Fibroblast of lung (primary cell): ENCODE results near the gene RABEPK. TPM values are rescaled to one million over a fixed set of nuclear protein-coding genes. Genes with fewer than 3 reads are reported as not detected.

ENCODE experiments used
- DNase-seq, 2 donors: peaks; one replicate each; pipeline versions ENCODE4 v3.0.0 to v3.0.0-alpha.2; 2010; ENCODE audit warnings: low read depth in 2 of 2
- H2AFZ ChIP-seq: 2 replicates; pipeline ENCODE4 v1.5.1; 2012; ENCODE audit warnings: low read length, control low read depth, inconsistent platforms
- H3K27ac ChIP-seq: 2 replicates; pipeline ENCODE4 v1.5.1; 2011; ENCODE audit warnings: low read length, control low read depth; ENCODE audit not compliant: insufficient read depth
- H3K27me3 ChIP-seq: 2 replicates; pipeline ENCODE4 v1.5.1; 2011; ENCODE audit warnings: mild to moderate bottlenecking, low read length; ENCODE audit not compliant: control insufficient read depth, insufficient read depth
- H3K36me3 ChIP-seq: 2 replicates; pipeline ENCODE4 v1.5.1; 2011; ENCODE audit warnings: low read length; ENCODE audit not compliant: control insufficient read depth, insufficient read depth
- H3K4me1 ChIP-seq: 2 replicates; pipeline ENCODE4 v1.5.1; 2011; ENCODE audit warnings: low read length; ENCODE audit not compliant: control insufficient read depth, insufficient read depth; ENCODE audit errors: extremely low read depth
- H3K4me2 ChIP-seq: 2 replicates; pipeline ENCODE4 v1.5.1; 2011; ENCODE audit warnings: low read length, control low read depth; ENCODE audit not compliant: insufficient read depth; ENCODE audit errors: extremely low read depth
- H3K4me3 ChIP-seq, 4 experiments: fragments of 200-600 bp in 1 of 4; sonication (generic) in 1 of 4; replicated peaks in 1 of 4; 2 replicates each; pipeline ENCODE4 v1.5.1; 2011 to 2016; ENCODE audit warnings: low read length in 4 of 4, low read depth in 3 of 4, mild to moderate bottlenecking in 3 of 4, control low read depth in 2 of 4, inconsistent platforms in 1 of 4, mixed read lengths in 1 of 4; ENCODE audit not compliant: insufficient read depth in 1 of 4; ENCODE audit errors: control extremely low read depth in 1 of 4
- H3K79me2 ChIP-seq: 2 replicates; pipeline ENCODE4 v1.5.1; 2012; ENCODE audit warnings: mild to moderate bottlenecking, low read length, inconsistent platforms; ENCODE audit not compliant: control insufficient read depth, insufficient read depth
- H3K9ac ChIP-seq: 2 replicates; pipeline ENCODE4 v1.5.1; 2011; ENCODE audit warnings: mild to moderate bottlenecking, low read length, control low read depth; ENCODE audit not compliant: insufficient read depth
- H3K9me3 ChIP-seq: 2 replicates; pipeline ENCODE4 v1.5.1; 2012; ENCODE audit warnings: low read depth, low read length; ENCODE audit not compliant: control insufficient read depth, insufficient read depth
- H4K20me1 ChIP-seq: 2 replicates; pipeline ENCODE4 v1.5.1; 2011; ENCODE audit warnings: low read length; ENCODE audit not compliant: control insufficient read depth, insufficient read depth; ENCODE audit errors: extremely low read depth
- EZH2 ChIP-seq: IDR thresholded peaks from 2 replicates; pipeline ENCODE4 v1.5.1; 2012; ENCODE audit warnings: low read length, control low read depth, mild to moderate bottlenecking; ENCODE audit errors: missing control alignments
- polyA plus RNA-seq, 2 donors: library from polyadenylated mRNA; depleted of rRNA in 1 of 2; stranded (reverse) in 1 of 2; unstranded in 1 of 2; fragments of >200 nt; gene quantifications; 2 replicates each; pipeline ENCODE4 v1.2.1, GENCODE V29; 2011 to 2012; ENCODE audit warnings: missing spikeins in 1 of 2
- total RNA-seq: library from RNA; depleted of rRNA; stranded (reverse); fragments of >200 nt; gene quantifications from 2 replicates; pipeline ENCODE4 v1.2.1, GENCODE V29; 2014
- TF ChIP-seq, protein P1 (sequence below), 2 donors: IDR thresholded peaks in 1 of 2; conservative IDR thresholded peaks in 1 of 2; 1 replicate in 1 of 2; 2 replicates in 1 of 2; pipeline ENCODE4 v1.5.1; 2011 to 2012; ENCODE audit warnings: low read length in 2 of 2, control low read depth in 1 of 2, inconsistent platforms in 1 of 2, low read depth in 1 of 2, mild to moderate bottlenecking in 1 of 2

Gene RABEPK
- total and polyA plus RNA-seq, 2 donors (not counting 1 experiment from before 2014, with no cell fraction given), result 29.8 to 37.3 TPM

- H3K4me3 ChIP-seq, result peak overlapping the region in 1 of 4 experiments; percentile 1
- no peak overlapping the region for H3K27ac ChIP-seq
- no peaks in the 10 kb centered on the region for H3K36me3 ChIP-seq
- no peaks in the 10 kb centered on the region for H4K20me1 ChIP-seq
- no peak overlapping the region for H2AFZ ChIP-seq
- no peak overlapping the region for H3K9ac ChIP-seq
- peak in 1 of 2 donors; percentile 84 for DNase-seq
- no peaks in the 10 kb centered on the region for H3K9me3 ChIP-seq
- peaks cover 57% of the 10 kb centered on the region for H3K79me2 ChIP-seq
- no peaks in the 10 kb centered on the region for H3K27me3 ChIP-seq
- TF ChIP-seq, protein P1, sequence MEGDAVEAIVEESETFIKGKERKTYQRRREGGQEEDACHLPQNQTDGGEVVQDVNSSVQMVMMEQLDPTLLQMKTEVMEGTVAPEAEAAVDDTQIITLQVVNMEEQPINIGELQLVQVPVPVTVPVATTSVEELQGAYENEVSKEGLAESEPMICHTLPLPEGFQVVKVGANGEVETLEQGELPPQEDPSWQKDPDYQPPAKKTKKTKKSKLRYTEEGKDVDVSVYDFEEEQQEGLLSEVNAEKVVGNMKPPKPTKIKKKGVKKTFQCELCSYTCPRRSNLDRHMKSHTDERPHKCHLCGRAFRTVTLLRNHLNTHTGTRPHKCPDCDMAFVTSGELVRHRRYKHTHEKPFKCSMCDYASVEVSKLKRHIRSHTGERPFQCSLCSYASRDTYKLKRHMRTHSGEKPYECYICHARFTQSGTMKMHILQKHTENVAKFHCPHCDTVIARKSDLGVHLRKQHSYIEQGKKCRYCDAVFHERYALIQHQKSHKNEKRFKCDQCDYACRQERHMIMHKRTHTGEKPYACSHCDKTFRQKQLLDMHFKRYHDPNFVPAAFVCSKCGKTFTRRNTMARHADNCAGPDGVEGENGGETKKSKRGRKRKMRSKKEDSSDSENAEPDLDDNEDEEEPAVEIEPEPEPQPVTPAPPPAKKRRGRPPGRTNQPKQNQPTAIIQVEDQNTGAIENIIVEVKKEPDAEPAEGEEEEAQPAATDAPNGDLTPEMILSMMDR (conservative IDR thresholded peaks at IDR 0.05 in 1 of 2, IDR thresholded peaks at IDR 0.05 in 1 of 2; ENCODE audit: low read depth in 1 of 2, low read length in 2 of 2), result no peak
- TF ChIP-seq EZH2, result no peak
- H3K4me2 ChIP-seq, result peak overlapping the region; percentile 67
- H3K4me1 ChIP-seq, result no peaks in the 10 kb centered on the region
Measured at GRCh38 chr9:125272697-125273096, 72.4 kb downstream of the RABEPK start.

DNA sequence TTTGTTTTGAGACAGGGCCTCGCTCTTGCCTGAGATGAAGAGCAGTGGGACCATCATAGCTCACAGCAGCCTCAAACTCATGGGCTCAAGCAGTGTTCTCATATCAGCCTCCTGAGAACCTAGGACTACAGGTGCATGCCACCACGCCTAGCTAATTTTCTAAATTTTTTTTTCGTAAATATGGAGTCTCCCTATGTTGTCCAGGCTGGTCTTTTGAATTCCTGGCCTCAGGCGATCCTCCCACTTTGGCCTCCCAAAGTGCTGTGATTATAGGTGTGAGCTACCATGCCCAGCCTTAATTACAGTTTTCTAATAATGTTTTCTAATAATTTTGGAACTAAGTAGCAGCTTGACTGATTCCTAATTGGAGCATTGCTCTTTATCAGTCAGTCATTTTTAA, 76.4 kb downstream of the RABEPK start:
- Histone ChIP-seq H3K9ac (no peak overlapping the region), H3K36me3 (peaks cover 2% of the 10 kb centered on the region), H2AFZ (no peak overlapping the region), H3K79me2 (peaks cover 58% of the 10 kb centered on the region), H3K4me2 (no peak overlapping the region), H4K20me1 (no peaks in the 10 kb centered on the region), H3K27ac (no peak overlapping the region), H3K4me1 (no peaks in the 10 kb centered on the region), H3K9me3 (no peaks in the 10 kb centered on the region), H3K4me3 (no peak overlapping the region), H3K27me3 (no peaks in the 10 kb centered on the region)
- TF ChIP-seq EZH2, result no peak
- TF ChIP-seq, protein P1 (conservative IDR thresholded peaks at IDR 0.05 in 1 of 2, IDR thresholded peaks at IDR 0.05 in 1 of 2; ENCODE audit: low read depth in 1 of 2, low read length in 2 of 2), result no peak
- no peak for DNase-seq

DNA sequence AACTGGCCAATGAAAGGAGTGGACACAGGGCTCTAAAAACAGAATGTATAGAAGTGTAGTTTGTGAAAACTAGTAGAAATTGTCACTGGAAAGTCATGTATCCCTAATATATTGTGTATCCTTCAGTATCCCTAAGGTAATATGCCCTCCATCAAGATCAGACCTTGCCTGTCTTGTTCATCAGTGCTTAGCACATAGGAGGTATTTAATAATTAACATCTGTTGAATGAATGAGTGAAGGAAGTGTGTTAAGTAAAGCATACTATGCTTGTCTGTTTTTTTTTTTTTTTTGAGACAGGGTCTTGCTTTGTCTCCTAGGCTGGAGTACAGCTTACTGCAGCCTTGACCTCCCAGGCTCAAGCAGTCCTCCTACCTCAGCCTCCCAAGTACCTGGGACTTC, 77.1 kb downstream of the RABEPK start:
- peaks cover 61% of the 10 kb centered on the region for H3K79me2 ChIP-seq
- H3K9me3 ChIP-seq, result no peaks in the 10 kb centered on the region
- no peak overlapping the region for H3K4me2 ChIP-seq
- TF ChIP-seq, protein P1 (conservative IDR thresholded peaks at IDR 0.05 in 1 of 2, IDR thresholded peaks at IDR 0.05 in 1 of 2; ENCODE audit: low read depth in 1 of 2, low read length in 2 of 2), result no peak
- TF ChIP-seq EZH2, result no peak
- H4K20me1 ChIP-seq, result no peaks in the 10 kb centered on the region
- no peaks in the 10 kb centered on the region for H3K27me3 ChIP-seq
- H3K4me1 ChIP-seq, result no peaks in the 10 kb centered on the region
- H3K9ac ChIP-seq, result no peak overlapping the region
- no peak overlapping the region for H3K27ac ChIP-seq
- H2AFZ ChIP-seq, result no peak overlapping the region
- H3K36me3 ChIP-seq, result peaks cover 2% of the 10 kb centered on the region
- no peak overlapping the region for H3K4me3 ChIP-seq
- no peak for DNase-seq
